Stimulated activated CD4-positive, alpha-beta T cell treated with anti-CD3 and anti-CD28 coated beads, Interleukin-12 subunit alpha, Interleukin-12 subunit beta, amount 100 ng/mL, for 4 hours (primary cell): ENCODE data around the gene MKLN1.
"Not testable (repeated sequence)": the region's sequence is repeated elsewhere in the genome, so short reads cannot be mapped to it uniquely, and the experiment has no call there.

Experiments used
- DNase-seq: peaks from one replicate; pipeline ENCODE4 v3.0.0-alpha.2; 2020

MKLN1 gene

GRCh38 chr7:131403322-131403721 lies 75.6 kb downstream of the MKLN1 start:
- no peak for DNase-seq

DNA sequence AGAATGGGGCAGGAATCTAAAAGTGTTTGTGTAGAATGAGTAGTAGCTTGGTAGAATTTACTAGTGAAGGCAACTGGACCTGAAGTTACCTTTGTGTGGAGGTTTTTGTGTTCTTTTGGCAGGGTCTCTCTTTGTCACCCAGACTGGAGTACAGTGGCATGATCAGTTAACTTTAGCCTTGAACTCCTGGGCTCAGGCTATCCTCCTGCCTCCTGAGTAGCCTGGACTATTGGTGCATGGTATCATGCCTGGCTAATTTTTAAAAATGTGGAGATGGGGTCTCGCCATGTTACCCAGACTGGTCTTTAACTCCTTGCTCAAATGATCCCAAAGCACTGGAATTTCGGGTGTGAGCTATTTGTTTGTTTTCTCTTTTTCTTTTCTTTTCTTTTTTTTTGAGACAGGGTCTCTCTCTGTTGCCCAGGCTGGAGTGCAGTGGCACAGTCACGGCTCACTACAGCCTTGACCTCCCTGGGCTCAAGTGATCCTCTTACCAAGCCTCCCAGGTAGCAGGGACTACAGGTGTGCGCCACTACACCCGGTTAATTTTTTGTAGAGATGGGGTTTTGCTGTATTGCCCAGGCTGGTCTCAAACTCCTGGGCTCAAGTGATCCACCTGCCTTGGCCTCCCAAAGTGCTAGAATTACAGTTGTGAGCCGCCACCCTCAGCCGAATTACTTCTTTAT lies 76.7 kb downstream of the MKLN1 start:
- no peak for DNase-seq

DNA sequence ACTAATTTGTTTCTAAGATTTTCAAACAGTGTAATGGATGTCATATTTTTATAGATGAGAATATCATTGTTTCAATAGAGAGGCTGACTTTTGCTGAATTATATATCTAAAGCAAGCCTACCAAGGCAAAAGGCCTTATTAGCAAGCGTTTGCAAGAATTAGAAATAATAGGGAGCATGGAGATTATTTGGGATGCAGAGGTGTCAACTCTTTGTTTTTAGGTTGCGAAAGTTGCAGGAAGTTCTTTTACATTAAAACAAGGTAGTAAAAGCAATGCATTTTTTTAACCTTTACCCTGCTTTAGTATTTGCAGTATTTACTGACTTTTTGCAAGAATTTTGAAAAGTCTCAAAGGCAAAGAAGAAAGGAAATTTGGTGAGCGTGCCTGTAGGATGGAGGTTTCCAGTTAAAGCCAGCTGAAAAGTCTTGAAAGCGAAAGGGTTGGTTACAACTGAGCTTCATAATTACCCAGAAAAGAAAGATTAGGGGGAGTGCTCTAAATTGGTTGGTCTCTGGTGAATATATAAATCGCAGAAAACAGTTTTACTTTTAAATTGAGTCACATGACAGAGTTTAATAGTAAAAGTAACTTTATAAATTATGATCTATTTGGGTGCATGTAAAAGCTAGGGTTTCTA lies 81.6 kb downstream of the MKLN1 start:
- DNase-seq, result no peak

- no peak for DNase-seq
Measured at GRCh38 chr7:131412031-131412430, 84.4 kb downstream of the MKLN1 start.

- no peak for DNase-seq
Measured at GRCh38 chr7:131413711-131414110, 86.0 kb downstream of the MKLN1 start.

DNA sequence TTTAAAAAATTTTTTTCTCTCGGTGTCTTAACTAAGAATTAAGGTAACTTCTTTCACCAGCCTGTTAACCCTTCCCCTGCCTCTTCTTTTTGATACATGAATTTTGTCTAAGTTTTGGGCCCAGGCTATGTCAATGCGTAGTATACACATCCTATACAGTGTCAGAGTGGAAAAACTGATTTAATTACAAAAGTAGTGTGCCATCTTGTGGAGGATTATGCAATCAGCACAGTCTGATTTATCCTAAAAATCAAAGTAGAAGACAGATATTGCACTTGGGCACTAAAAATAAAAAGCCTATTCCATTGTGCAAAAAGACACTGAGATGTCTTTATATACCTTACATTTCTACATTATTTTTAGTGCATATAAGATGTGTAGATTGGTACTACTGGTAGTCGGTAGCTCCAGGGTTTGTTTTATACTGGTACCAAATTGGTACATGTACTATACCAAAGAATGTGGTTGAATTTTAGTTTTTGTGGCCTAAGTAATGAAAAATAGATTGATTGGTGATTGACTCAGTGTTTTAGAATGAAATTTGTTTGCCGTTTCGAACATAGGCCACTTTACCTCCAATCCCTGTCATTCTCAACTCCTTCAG lies 96.6 kb downstream of the MKLN1 start:
- DNase-seq, result no peak

DNA sequence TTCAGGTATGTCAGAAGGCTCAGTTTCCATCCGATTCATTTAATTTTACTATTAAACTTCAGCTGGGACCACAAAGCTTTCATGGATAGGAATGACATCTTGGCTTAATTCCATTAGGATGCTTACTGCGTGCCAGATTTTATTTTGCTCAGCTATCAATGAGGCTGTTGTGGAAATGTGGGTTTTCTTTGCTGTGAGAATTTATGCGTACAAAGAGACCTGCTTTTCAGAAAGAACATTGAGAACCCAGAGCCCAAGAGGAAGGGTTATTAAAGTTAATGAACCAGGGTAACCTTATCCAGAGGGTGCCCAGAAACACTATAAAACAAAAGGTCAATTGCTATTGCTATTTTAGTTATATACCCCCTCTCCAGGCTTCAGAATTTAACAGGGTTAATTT lies 98.3 kb downstream of the MKLN1 start:
- no peak for DNase-seq

GRCh38 chr7:131430826-131431225 lies 103.2 kb downstream of the MKLN1 start:
- not testable (repeated sequence) for DNase-seq

GRCh38 chr7:131431289-131431688 lies 103.6 kb downstream of the MKLN1 start:
- no peak for DNase-seq

DNA sequence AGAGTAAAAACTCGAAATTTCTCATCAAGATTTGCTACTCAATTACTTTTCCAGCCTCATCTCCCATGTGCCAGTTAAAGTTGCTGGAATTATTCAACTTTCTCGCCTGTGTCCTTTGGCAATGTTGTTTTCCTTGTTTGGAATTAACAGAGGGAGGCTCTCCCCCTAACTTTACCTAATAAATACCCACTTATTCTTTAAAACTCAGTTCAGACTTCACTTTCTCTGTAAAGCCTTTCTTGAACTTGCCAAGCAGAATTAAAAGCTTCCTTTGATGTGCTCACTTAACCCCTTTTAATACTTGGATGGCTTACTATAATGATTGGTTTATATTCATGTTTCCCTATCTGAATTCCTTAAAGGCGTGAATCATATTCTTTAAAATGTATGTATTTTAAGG lies 104.1 kb downstream of the MKLN1 start:
- DNase-seq, result no peak

GRCh38 chr7:131436384-131436783 lies 108.7 kb downstream of the MKLN1 start:
- no peak for DNase-seq

GRCh38 chr7:131438969-131439368 lies 111.3 kb downstream of the MKLN1 start:
- DNase-seq, result no peak

DNA sequence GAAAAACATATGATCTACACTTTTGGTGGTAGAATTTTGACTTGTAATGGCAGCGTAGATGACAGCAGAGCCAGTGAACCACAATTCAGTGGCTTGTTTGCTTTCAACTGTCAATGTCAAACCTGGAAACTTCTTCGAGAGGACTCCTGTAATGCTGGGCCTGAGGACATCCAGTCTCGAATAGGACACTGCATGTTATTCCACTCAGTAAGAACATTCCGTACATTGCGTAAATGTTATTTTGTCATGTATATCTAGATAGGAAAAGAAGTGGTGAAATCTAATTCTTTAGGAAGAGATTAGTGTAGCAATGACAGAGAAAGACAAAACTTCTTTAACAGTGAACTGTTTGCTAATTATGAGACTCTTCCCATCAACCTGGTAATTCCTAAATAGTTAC lies 115.8 kb downstream of the MKLN1 start:
- DNase-seq, result no peak

GRCh38 chr7:131444683-131445082 lies 117.0 kb downstream of the MKLN1 start:
- DNase-seq, result no peak

DNA sequence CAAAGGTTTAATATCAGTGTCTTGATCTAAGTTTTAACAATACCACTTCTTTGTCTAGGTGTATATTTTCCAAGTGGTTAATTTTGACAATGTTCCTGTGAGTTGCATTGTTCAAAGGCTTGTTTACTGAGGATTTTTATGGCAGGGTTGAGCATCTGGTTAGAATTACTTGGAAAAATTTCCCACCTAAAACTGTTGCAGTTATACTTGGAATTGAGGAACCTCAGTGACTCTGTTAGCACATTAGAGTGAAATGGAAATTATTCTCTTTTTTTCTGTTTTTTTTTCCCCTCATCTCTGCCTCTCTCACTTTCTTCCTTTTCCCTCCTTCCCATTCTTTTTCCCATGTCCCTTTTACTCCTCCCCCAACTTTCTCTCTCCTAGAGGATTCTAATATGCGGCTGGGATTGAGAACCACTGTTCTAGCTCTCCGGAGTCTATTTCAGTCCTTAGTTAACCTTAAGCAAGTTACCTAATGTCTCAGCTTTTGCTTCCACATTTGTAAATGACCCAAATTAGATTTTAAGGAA lies 121.8 kb downstream of the MKLN1 start:
- DNase-seq, result no peak

DNA sequence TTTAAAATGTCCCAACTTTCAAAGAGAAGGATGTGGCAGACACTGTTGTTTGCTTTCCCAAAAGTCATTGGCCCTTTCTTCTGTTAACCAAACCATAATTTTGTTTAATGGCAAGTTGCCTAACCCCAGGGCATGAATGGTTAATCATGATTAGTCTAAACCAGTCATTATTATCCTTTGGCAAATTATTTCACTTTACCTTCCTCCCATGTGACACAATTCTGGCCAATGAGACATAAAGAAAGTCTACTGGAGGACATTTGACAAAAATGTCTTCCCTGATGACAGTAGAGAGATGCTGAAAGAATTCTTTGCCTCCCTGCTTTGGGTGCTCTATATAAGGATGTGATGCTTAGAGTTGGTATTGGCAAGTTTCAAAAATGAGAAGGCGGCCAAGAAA lies 126.8 kb downstream of the MKLN1 start:
- no peak for DNase-seq

GRCh38 chr7:131455001-131455400 lies 127.3 kb downstream of the MKLN1 start:
- no peak for DNase-seq

- no peak for DNase-seq
Measured at GRCh38 chr7:131455546-131455945, 127.9 kb downstream of the MKLN1 start.

DNA sequence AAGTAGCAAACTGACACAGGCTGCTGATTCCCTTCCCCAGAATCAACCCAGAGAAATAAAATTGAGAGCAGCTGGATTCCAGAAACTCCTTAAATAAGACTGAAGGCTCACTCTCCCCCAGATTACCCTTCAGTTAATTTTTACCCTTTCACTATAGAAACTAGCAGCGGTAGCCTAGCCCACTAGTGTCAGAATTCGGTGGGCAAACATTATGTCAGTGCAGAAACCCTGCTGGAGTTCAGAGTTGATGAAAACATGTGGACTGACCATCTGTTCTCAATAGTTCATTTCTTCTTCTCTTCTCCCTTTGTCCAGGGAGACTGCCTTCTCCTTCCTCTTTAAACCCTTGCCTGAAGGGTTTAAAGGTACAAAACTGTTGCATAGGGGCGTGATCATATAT lies 128.7 kb downstream of the MKLN1 start:
- DNase-seq, result no peak

- DNase-seq, result no peak
Measured at GRCh38 chr7:131459256-131459655, 131.6 kb downstream of the MKLN1 start.

DNA sequence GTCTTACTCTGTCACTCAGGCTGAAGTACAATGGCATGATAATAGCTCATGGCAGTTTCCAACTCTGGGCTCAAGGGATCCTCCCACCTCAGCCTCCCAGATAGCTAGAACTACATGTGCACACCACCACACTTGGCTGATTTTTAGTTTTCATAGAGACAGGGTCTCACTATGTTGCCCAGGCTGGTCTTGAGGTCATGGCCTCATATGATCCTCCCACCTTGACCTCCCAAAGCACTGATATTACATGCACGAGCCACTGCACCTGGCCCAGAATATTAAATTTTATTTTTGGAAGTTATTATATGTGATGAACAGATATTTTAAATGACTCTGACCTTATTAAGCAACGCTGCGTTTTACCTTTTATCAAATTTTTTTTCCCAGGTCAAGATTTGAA lies 134.4 kb downstream of the MKLN1 start:
- no peak for DNase-seq

- not testable (repeated sequence) for DNase-seq
Measured at GRCh38 chr7:131462715-131463114, 135.0 kb downstream of the MKLN1 start.

DNA sequence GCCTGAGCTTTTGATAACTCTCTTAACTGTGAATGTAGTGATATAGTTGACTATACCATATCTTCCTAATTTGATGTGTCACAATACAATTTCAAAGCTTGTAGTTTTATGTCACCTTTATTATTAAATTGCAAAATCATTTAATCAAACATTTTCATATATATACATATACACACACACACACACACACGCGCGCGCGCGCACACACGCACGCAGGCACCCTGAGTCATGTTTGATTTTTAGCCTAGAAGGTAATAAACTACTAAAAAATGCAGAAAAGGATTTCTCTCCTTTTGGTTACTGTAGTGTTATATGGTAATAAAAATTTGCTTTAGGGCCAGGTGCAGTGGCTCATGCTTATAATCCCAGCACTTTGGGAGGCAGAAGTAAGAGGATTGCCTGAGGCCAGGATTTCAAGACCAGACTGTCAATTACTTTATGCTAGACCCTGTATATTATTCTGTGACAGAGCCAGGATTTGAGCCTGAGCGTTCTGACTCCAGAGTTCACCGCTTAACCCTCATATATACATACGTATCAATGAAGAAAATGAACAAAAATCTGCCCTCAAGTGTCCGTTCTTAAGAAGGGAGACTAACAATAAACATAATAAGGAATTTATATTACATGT lies 139.2 kb downstream of the MKLN1 start:
- no peak for DNase-seq

- no peak for DNase-seq
Measured at GRCh38 chr7:131467788-131468187, 140.1 kb downstream of the MKLN1 start.
